Hepatocyte (in vitro differentiated cells): ENCODE measurements around the gene PIWIL1. TPM values are rescaled to one million over a fixed set of nuclear protein-coding genes. Genes with fewer than 3 reads are reported as not detected.

Experiments used
- DNase-seq: peaks from one replicate; pipeline ENCODE4 v3.0.0-alpha.2; 2016; ENCODE audit warnings: low spot score
- H2AFZ ChIP-seq: fragments of 200-600 bp; sonication (generic); 2 replicates; pipeline ENCODE4 v1.6.0; 2016; ENCODE audit warnings: antibody characterized with exemption, mild to moderate bottlenecking
- H3K27ac ChIP-seq: fragments of 200-600 bp; sonication (generic); 2 replicates; pipeline ENCODE4 v1.5.1; 2016; ENCODE audit warnings: mild to moderate bottlenecking
- H3K27me3 ChIP-seq: fragments of 200-600 bp; sonication (generic); 2 replicates; pipeline ENCODE4 v1.6.1; 2016
- H3K36me3 ChIP-seq: fragments of 200-600 bp; sonication (generic); replicated peaks from 2 replicates; pipeline ENCODE4 v1.5.1; 2016; ENCODE audit warnings: low read depth; ENCODE audit not compliant: insufficient read depth
- H3K4me1 ChIP-seq: fragments of 200-600 bp; sonication (generic); 2 replicates; pipeline ENCODE4 v1.5.1; 2016; ENCODE audit warnings: mild to moderate bottlenecking, moderate library complexity; ENCODE audit not compliant: insufficient read depth
- H3K4me2 ChIP-seq: fragments of 200-600 bp; sonication (generic); 2 replicates; pipeline ENCODE4 v1.6.0; 2016
- H3K4me3 ChIP-seq: fragments of 200-600 bp; sonication (generic); 2 replicates; pipeline ENCODE4 v1.5.1; 2016; ENCODE audit warnings: mild to moderate bottlenecking
- H3K79me2 ChIP-seq: fragments of 200-600 bp; sonication (generic); 2 replicates; pipeline ENCODE4 v1.6.0; 2017; ENCODE audit warnings: mild to moderate bottlenecking
- H3K9me2 ChIP-seq: fragments of 200-600 bp; sonication (generic); replicated peaks from 2 replicates; pipeline ENCODE4 v1.6.0; 2017; ENCODE audit warnings: mild to moderate bottlenecking; ENCODE audit not compliant: insufficient read depth
- H3K9me3 ChIP-seq: fragments of 200-600 bp; sonication (generic); 2 replicates; pipeline ENCODE4 v1.5.1; 2016; ENCODE audit warnings: low read depth, mild to moderate bottlenecking
- H4K20me1 ChIP-seq: fragments of 200-600 bp; sonication (generic); 2 replicates; pipeline ENCODE4 v1.6.0; 2016; ENCODE audit warnings: mild to moderate bottlenecking; ENCODE audit not compliant: insufficient read depth, poor library complexity, severe bottlenecking
- CTCF ChIP-seq: fragments of 200-600 bp; sonication (generic); IDR thresholded peaks from 2 replicates; pipeline ENCODE4 v1.5.1; 2016; ENCODE audit warnings: antibody characterized with exemption, mild to moderate bottlenecking; ENCODE audit not compliant: poor library complexity
- EZH2 ChIP-seq: fragments of 200-600 bp; sonication (generic); IDR thresholded peaks from 2 replicates; pipeline ENCODE4 v1.6.1; 2016; ENCODE audit warnings: antibody characterized with exemption, mild to moderate bottlenecking, borderline replicate concordance
- EZH2phosphoT487 ChIP-seq: fragments of 200-600 bp; sonication (generic); IDR thresholded peaks from one replicate; pipeline ENCODE4 v1.6.1; 2018; ENCODE audit warnings: antibody characterized with exemption, mild to moderate bottlenecking, low read depth, moderate library complexity; ENCODE audit not compliant: unreplicated experiment, severe bottlenecking
- WGBS: methylation state at CpG from one replicate; pipeline ENCODE4 v1.1.6; 2016; ENCODE audit warnings: low lambda C conversion rate; ENCODE audit errors: missing lambda C conversion rate; 5-methylcytosine and 5-hydroxymethylcytosine counted together
- polyA plus RNA-seq: library from polyadenylated mRNA; unstranded; fragments of >200 nt; fragmentation: Nextera tagmentation; extraction: Ambion mirVana; gene quantifications from 2 replicates; pipeline ENCODE4 v1.2.1, GENCODE V29; 2016
- total RNA-seq: library from RNA; depleted of rRNA; stranded (reverse); fragments of >200 nt; gene quantifications from 2 replicates; pipeline ENCODE4 v1.2.3, GENCODE V29; 2014

PIWIL1 gene
- total and polyA plus RNA-seq, 2 experiments from 2014 or later: not detected

DNA sequence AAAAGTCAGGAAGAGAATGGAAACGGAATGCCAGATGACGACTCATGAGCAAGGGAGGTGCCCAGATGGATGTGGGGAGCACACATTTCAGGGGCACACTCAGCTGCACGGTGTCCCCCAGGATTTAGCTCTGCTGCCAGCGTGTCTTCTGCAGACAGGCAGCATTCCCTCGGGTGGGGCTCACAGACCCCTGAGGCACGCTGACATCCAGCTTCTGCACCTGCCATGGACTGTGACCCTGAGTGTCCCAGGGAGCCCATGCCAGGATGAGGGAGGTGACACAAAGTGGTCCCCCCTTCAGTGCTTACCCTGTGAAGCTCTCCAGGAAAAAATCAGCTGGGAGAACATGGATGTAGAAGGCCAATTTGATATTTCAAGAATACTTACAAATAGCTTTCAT, 84.2 kb downstream of the PIWIL1 start:
- no peak overlapping the region for H2AFZ ChIP-seq
- H3K9me3 ChIP-seq: no peaks in the 10 kb centered on the region
- no peaks in the 10 kb centered on the region for H3K36me3 ChIP-seq
- DNase-seq: no peak
- TF ChIP-seq EZH2phosphoT487 (no peak), CTCF (no peak), EZH2 (no peak)
- no peaks in the 10 kb centered on the region for H3K27me3 ChIP-seq
- H3K4me3 ChIP-seq: no peak overlapping the region
- no peak overlapping the region for H3K4me2 ChIP-seq
- no peak overlapping the region for H3K27ac ChIP-seq
- no peaks in the 10 kb centered on the region for H3K4me1 ChIP-seq
- H3K9me2 ChIP-seq: no peaks in the 10 kb centered on the region
- no peaks in the 10 kb centered on the region for H4K20me1 ChIP-seq
- H3K79me2 ChIP-seq: no peaks in the 10 kb centered on the region
- 83% methylated on average over 6 of the region's 6 CpGs for WGBS

Other genes with a start within 250 kb of the PIWIL1 start
- gene FZD10, start 175.4 kb upstream of the PIWIL1 start, total RNA-seq: 1.3 and 1.7 TPM in 2 replicates
- 0.35 and 0.50 TPM in 2 replicates for gene FZD10, start 175.4 kb upstream of the PIWIL1 start, polyA plus RNA-seq